Panc1 (cell line): ENCODE data around the gene HBG2.

ENCODE experiments used
- POLR2AphosphoS5 ChIP-seq: IDR thresholded peaks from 2 replicates; pipeline ENCODE4 v1.6.1; 2012; ENCODE audit warnings: mild to moderate bottlenecking, low read depth, low read length, moderate library complexity
- TF ChIP-seq, protein P1 (sequence below): fragments of 450-650 bp; IDR thresholded peaks from 2 replicates; pipeline ENCODE4 v1.5.1; 2017; ENCODE audit warnings: mild to moderate bottlenecking

DNA sequence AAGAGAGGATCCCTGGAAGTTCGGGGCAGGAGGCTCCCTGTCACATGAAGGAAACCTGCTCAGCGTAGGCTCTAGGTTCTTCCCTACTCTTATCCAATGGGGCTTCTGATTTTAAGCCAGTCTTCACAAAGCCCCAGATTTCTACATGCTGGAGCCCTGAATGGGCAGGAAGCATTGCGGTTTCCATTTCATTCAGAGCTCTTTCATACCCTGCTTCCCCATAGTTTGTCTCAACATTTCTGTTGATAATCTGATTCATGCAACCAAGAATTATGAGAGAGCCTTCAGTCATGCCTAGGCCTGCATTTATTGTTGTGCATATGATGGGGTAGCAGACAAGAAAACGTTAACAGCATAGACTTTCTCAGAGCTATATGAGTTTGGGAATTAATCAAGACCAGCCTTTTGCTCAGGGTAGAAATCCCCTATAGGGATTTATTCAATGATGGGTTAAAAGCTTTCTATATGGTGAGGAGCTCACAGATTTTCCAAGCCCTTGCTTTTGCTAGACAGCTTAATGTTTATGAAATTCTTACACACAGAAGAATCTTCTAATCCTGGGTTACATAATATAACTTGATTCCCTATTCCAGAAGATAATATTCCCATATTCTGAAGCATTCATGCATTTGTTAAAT is 31.2 kb upstream of the HBG2 start:
- TF ChIP-seq, protein P1, sequence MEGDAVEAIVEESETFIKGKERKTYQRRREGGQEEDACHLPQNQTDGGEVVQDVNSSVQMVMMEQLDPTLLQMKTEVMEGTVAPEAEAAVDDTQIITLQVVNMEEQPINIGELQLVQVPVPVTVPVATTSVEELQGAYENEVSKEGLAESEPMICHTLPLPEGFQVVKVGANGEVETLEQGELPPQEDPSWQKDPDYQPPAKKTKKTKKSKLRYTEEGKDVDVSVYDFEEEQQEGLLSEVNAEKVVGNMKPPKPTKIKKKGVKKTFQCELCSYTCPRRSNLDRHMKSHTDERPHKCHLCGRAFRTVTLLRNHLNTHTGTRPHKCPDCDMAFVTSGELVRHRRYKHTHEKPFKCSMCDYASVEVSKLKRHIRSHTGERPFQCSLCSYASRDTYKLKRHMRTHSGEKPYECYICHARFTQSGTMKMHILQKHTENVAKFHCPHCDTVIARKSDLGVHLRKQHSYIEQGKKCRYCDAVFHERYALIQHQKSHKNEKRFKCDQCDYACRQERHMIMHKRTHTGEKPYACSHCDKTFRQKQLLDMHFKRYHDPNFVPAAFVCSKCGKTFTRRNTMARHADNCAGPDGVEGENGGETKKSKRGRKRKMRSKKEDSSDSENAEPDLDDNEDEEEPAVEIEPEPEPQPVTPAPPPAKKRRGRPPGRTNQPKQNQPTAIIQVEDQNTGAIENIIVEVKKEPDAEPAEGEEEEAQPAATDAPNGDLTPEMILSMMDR, result no peak
- no peak for TF ChIP-seq POLR2AphosphoS5
